Mononuclear cell (primary cell): ENCODE measurements around the gene INPP5A. TPM values are rescaled to one million over a fixed set of nuclear protein-coding genes. Genes with fewer than 3 reads are reported as not detected.

Experiments
- H3K27me3 ChIP-seq: 2 replicates; pipeline ENCODE4 v1.6.0; 2011; ENCODE audit warnings: low read length, control low read depth; ENCODE audit not compliant: insufficient read depth
- H3K4me1 ChIP-seq: 2 replicates; pipeline ENCODE4 v1.5.1; 2011; ENCODE audit warnings: mild to moderate bottlenecking, low read length, control low read depth; ENCODE audit not compliant: insufficient read depth
- H3K4me3 ChIP-seq: 2 replicates; pipeline ENCODE4 v1.5.1; 2011; ENCODE audit warnings: mild to moderate bottlenecking, low read length, moderate library complexity
- H3K9me3 ChIP-seq: 2 replicates; pipeline ENCODE4 v1.5.1; 2011; ENCODE audit warnings: low read depth, mild to moderate bottlenecking, control low read depth, low read length
- total RNA-seq: library from RNA; depleted of rRNA; stranded (reverse); fragments of >200 nt; gene quantifications from one replicate; pipeline ENCODE4 v1.2.3, GENCODE V29; 2012

The INPP5A gene
- total RNA-seq, 1 donor: 18.6 TPM

DNA sequence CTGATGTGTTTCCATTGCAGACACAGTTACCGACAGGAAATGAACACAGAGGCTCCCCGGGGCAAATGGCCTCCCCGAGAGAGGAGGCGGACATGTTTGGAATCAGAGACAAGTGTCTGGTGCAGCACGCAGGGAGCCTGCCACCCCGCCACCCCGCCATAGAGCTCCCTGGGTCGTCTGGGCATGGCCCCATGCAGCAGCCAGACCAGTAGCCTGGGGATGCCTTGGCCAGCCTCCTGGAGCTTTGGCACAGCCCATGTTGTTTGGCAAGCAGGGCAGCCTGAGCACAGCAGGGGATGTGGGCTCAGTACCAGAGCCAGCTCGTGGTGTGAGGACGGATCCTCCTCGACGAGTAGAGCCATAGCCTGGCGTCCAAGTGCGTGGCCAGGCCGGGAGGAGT, 167.6 kb downstream of the INPP5A start:
- no peaks in the 10 kb centered on the region for H3K4me1 ChIP-seq
- no peaks in the 10 kb centered on the region for H3K27me3 ChIP-seq
- no peak overlapping the region for H3K4me3 ChIP-seq
- H3K9me3 ChIP-seq: no peaks in the 10 kb centered on the region

DNA sequence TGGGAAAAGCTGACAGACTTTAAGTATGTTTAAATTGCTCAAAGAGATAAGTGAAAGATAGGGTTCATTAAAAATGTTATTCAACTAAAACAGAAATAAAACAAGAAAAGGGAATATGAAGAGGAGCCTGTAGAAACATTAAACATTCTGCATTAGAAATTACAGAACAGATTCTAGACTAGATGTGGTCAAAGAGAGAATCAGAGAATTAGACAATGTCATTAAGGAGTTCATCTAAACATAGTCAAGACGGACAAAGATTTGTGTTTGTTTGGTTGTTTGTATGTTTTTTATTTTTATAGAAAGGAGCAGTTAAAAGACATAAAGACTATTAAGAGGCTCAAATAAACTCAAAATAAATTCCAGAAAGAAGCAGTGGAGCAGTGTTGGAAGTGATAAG, 168.4 kb downstream of the INPP5A start:
- Histone ChIP-seq H3K4me3 (no peak overlapping the region), H3K27me3 (no peaks in the 10 kb centered on the region), H3K9me3 (no peaks in the 10 kb centered on the region), H3K4me1 (no peaks in the 10 kb centered on the region)

DNA sequence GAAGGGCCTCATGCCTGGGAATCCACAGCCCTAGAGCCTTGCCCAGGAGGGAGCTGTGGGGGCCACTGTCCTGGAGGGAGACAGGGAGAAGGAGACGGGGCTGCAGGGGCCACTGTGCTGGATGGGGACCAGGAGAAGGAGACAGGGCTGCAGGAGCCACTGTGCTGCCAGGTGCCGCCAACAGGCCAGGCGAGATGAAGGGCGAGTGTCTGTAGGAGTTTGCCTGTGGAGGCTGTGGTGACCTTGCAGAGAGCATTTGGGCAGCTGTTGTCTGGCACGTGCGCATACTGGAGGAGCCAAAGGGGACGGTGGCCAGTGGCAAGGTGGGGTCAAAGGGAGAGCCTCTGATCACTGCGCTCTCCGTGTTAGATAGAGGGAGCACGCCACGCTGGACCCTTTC, 169.1 kb downstream of the INPP5A start:
- Histone ChIP-seq H3K27me3 (no peaks in the 10 kb centered on the region), H3K4me1 (no peaks in the 10 kb centered on the region), H3K4me3 (no peak overlapping the region), H3K9me3 (no peaks in the 10 kb centered on the region)

DNA sequence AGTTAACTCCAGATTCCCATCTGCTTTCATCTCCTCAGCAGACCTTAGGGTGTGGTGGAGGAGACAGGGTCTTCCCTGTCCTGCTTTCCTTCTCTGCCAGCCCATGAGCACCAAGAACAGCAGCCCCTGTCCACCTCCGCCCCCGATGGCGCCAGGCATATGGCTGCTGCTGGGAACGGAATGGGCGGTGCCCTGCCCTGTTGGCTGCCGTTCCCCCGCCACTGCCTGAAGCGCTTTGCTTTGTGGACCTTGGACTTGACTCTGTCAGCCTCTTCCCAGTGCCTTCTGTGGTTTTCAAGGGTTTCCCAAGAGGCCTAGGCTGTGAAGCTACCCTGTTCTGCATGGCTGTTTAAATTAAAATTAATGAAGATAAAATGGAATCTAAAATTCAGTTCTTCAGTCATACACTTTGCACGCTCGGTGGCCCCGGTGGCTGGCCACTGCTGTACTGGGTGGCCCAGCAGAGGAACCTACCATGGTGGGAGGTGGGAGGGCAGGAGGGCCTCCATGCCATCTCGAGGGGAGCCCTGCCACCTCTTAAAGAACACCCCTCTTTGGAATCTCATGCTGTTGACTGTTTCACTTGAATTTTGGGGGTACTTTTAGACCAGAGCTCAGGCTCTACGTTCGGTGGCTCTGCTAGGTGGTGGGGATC, 169.7 kb downstream of the INPP5A start:
- Histone ChIP-seq H3K4me1 (no peaks in the 10 kb centered on the region), H3K9me3 (no peaks in the 10 kb centered on the region), H3K4me3 (no peak overlapping the region), H3K27me3 (no peaks in the 10 kb centered on the region)

DNA sequence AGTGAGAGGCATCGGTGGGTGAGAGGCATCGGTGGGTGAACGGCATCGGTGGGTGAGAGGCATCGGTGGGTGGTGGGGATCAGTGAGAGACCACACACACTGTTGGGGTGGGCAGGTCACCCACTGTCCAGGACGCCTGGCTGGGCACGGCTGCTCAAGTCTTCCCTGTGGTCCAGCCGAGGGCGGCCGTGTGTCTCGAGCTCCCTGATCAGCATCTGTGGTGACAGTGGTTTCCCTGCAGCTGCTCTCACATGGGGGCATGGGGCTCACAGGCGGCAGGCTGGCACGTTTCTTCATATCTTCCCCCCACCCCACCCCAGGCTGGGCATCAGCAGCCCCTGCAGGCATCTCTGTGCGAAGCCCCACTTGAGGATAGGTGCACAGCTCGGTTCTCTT, 170.2 kb downstream of the INPP5A start:
- no peaks in the 10 kb centered on the region for H3K4me1 ChIP-seq
- no peaks in the 10 kb centered on the region for H3K9me3 ChIP-seq
- no peak overlapping the region for H3K4me3 ChIP-seq
- no peaks in the 10 kb centered on the region for H3K27me3 ChIP-seq

DNA sequence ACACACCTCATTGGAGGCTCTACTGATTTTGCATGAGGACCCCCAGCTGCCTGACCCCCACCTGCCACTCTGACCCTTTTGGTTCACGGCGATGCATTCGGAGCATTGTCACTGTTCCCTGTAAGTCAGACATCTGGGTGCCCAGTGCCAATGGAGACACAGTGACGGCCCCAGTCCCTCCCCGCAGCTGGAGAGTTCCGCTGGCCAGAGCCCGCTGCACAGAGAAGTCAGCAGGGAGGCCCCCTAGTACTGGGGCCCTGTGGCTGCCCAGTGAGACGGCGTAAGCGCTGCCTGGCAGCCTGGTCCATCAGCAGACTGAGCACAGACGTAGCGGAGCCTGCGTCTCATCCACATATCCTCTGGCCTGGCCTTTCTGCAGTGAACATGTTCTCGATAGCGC, 170.9 kb downstream of the INPP5A start:
- Histone ChIP-seq H3K4me3 (no peak overlapping the region), H3K9me3 (no peaks in the 10 kb centered on the region)

DNA sequence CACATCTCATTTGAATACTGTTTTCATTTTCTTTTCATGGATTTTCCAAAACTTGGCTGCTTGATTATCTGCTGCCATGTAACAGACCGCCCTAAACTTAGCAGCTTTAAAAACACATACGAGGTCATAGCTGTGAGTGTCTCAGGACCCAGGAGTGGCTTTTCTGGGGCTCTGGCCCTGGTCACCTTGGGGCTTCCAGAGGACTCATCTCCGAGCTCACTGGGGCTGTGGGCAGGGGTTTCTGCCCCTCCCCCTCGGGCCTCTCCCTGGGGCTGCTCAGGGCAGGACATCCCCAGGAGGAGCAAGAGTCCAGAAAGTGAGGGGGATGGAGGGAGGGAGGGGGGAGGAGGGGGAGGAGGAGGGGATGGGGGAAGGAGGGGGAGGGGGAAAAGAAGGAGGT, 171.3 kb downstream of the INPP5A start:
- Histone ChIP-seq H3K4me3 (no peak overlapping the region), H3K4me1 (no peaks in the 10 kb centered on the region), H3K9me3 (no peaks in the 10 kb centered on the region), H3K27me3 (no peaks in the 10 kb centered on the region)

More for the DNA sequence above, 170.9 kb downstream of the INPP5A start:
- Histone ChIP-seq H3K4me1 (no peaks in the 10 kb centered on the region), H3K27me3 (no peaks in the 10 kb centered on the region)

DNA sequence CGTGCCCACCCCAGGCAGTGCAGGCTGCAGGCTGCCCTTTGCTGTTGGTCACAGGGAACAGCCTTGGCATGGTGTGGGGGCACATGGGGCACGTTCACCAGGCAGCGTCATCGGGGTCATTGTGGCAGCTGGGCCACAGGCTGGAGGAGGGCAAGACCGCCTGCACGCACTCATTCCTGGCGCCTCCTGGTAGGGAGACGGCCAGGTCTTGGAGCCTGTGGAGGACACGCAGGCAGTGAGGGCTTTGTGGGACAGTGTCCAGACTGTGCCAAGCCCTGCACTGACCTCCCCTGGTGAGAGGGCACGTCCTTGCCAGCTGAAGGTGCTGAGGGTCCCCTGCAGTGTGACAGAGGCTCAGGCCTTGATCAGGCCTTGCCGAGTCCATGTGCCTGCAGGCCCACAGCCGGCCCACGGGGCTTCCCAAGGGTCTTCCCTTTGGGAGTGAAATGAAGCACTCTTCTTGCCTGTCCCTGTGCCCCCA, 171.9 kb downstream of the INPP5A start:
- Histone ChIP-seq H3K9me3 (no peaks in the 10 kb centered on the region), H3K4me3 (no peak overlapping the region), H3K4me1 (no peaks in the 10 kb centered on the region), H3K27me3 (no peaks in the 10 kb centered on the region)

DNA sequence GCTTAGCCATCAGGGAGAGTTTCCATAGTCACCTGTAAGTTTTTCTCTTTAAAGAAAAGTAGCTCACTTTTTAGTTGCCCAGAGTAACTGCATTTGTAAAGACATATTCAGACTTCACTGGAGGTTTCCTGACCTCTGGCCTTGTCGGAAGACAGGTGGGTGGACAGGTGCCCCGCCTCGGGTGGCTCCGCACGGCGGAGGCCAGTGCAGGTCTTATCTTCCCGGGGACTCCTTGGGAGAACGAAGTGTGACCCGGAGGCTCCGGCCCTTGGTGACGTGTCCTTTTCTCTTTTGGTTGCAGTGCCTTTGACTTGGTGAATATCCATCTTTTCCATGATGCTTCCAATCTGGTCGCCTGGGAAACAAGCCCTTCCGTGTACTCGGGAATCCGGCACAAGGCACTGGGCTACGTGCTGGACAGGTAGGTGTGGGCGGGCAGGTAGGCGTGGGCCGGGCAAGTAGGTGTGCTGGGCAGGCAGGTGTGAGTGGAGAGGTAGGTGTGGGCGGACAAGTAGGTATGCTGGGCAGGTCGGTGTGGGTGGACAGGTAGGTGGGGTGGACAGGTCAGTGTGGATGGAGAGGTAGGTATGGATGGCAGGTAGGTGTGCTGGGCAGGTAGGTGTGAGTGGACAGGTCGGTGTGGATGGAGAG, 172.6 kb downstream of the INPP5A start:
- H3K4me3 ChIP-seq: no peak overlapping the region

DNA sequence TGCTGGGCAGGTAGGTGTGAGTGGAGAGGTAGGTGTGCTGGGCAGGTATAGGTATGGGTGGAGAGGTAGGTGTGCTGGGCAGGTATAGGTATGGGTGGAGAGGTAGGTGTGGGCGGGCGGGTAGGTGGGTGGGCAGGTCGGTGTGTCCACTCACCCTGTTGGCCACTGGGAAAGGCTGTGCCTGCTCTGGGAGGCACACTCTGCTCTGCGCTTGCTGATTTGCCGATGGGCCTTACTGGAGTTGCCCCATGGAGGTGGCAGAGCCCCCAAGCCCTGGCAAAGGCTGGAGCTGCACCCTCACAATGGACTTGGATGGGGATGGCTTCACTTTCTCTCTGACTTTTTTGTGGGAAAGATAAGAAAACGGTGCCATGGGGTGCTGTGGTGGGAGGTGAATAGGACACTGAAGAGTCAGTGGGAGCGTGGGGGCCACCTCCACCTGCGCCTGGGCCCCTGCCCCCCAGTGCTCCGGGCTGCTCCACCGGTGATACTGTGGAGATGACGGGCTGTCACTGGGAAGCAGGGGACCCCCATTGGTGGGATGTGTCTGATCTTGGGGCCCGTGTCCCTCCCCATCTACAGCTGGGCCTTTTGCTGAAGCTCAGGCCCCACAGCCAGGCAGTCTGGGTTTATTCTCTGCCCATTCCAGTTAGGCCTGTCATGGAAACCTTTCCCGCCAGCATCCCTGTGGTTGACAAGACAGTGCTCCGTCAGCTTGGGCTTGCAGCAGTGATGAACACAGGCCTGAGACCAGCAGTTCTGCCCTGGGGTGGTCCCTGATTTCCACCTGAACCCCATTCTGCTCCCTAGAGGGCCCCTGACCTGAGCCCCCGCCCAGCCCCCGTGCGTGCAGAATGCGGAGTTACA, 173.4 kb downstream of the INPP5A start:
- no peaks in the 10 kb centered on the region for H3K27me3 ChIP-seq
- no peak overlapping the region for H3K4me3 ChIP-seq
- H3K9me3 ChIP-seq: no peaks in the 10 kb centered on the region

More for the DNA sequence above, 172.6 kb downstream of the INPP5A start:
- no peaks in the 10 kb centered on the region for H3K27me3 ChIP-seq
- no peaks in the 10 kb centered on the region for H3K9me3 ChIP-seq
- H3K4me1 ChIP-seq: no peaks in the 10 kb centered on the region

DNA sequence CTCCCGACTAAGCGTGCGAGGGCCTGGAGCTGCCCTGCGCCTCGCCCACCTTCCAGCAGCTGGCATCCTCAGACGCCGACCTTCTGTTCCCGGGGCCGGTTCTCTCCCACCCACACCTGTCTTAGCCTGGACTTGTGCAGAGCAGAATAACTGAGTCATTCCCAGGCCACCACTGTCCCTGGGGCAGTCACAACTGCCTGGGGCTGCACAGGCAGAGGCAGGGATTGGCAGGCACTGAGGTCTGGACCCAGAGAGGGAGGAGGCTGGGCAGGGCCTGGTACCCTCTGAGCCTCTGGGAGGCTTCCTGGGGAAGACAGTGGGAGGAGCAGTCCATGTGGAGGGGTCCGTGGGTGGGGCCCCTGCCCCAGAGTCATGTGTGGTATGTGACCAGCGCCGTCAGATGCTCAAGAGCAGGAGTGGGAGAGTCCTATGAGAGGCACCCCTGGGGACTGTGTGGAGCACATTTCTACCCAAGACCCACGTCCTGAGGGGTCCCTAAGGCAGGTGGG, 174.1 kb downstream of the INPP5A start:
- no peaks in the 10 kb centered on the region for H3K4me1 ChIP-seq
- H3K4me3 ChIP-seq: no peak overlapping the region
- no peaks in the 10 kb centered on the region for H3K9me3 ChIP-seq
- no peaks in the 10 kb centered on the region for H3K27me3 ChIP-seq

More for the DNA sequence above, 173.4 kb downstream of the INPP5A start:
- H3K4me1 ChIP-seq: no peaks in the 10 kb centered on the region

DNA sequence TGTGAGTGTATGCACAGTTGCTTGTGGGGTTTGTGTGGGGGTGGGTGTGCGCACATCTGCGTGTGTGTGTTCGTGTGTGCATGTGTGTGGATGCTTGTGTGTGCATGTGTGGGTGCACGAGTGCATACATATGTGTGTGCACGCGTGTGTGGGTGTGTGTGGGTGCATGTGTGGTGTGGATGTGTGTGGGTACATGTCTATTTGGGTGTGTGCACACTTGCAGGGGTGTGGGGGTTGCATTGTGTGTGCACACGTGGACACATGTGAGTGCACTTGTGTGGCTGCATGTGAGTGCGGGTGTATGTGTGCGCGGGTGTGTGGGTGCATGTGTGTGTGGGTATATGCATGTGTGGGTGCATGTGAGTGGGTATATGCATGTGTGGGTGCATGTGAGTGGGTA, 174.7 kb downstream of the INPP5A start:
- Histone ChIP-seq H3K4me3 (no peak overlapping the region), H3K4me1 (no peaks in the 10 kb centered on the region), H3K27me3 (no peaks in the 10 kb centered on the region), H3K9me3 (no peaks in the 10 kb centered on the region)

DNA sequence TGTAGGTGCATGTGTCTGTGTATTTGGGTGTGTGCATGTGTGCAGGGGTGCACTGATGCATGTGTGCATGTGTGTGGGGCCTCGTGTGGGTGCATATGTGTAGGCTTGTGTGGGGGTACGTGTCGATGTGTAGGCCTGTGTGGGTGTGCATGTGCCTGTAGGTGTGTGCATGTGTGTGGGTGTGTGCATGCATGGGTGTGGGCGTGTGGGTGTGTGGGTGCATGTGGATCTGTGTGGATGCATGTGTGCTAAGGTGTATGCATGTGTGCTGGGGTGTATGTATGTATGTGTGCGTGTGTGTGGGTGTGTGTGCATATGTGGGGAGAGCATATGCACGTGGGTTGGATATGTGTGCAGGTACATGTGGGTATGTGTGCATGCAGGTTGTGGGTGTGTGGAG, 175.2 kb downstream of the INPP5A start:
- H3K9me3 ChIP-seq: no peaks in the 10 kb centered on the region
- H3K4me3 ChIP-seq: no peak overlapping the region
- no peaks in the 10 kb centered on the region for H3K4me1 ChIP-seq
- H3K27me3 ChIP-seq: no peaks in the 10 kb centered on the region

DNA sequence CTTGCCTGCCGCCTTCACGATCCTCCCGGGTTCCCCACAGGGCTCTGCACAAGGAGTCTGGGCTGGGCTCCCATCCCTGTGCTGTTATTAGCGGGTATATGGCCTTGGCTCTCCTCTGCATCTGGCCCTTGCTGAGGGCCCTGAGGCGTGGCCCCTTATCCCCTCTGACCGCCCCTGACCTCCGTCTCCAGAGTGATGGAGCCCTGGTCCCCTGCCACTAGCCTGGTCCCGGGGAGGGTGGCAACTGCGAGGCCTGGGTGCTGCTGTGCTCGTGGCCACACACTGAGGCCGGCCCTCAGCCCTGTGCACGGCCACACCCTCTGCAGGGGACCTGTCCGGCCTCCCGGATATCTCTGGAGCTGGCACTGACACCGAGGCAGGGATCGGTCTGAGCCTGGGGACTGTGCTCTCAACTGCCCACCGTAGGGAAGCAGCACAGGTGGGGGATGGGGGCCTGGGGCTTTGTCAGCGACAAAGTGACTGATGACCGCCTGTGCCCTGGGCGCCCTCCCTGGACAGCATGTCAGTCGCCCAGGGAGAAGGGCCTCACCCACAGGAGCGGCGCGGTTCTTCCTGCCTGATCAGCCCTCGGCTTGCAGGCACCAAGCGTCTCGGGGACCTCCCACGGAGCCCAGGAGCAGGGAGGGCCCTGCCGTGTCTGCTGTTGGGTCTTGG, 176.0 kb downstream of the INPP5A start:
- no peak overlapping the region for H3K4me3 ChIP-seq
- H3K4me1 ChIP-seq: no peaks in the 10 kb centered on the region
- no peaks in the 10 kb centered on the region for H3K27me3 ChIP-seq
- H3K9me3 ChIP-seq: no peaks in the 10 kb centered on the region
